GM12878 (cell line): ENCODE results near the gene NIPAL1. TPM values are rescaled to one million over a fixed set of nuclear protein-coding genes. Genes with fewer than 3 reads are reported as not detected.

Source experiments
- ATAC-seq: fragments of 200-7000 bp; cut with Tn5 transposase; 3 replicates; pipeline ENCODE4 v1.9.1; 2020; ENCODE audit warnings: mild to moderate bottlenecking, moderate library complexity
- BruUV-seq: library from RNA; stranded (reverse); fragments of 400-500 nt; replicated peaks from 2 replicates; lab custom pipeline; 2021; lab: Mats Ljungman, UMichigan
- CTCF ChIA-PET: fragments of 300-600 bp; sonication (Branson Sonifier 250); formaldehyde crosslinking; extraction: SDS; loops from one replicate; lab custom pipeline; 2021; ENCODE audit warnings: inconsistent platforms; lab: Yijun Ruan, JAX
- POLR2A ChIA-PET: fragments of 350-600 bp; formaldehyde crosslinking; extraction: SDS; loops from one replicate; lab custom pipeline; 2021; ENCODE audit warnings: inconsistent platforms; lab: Charles Lee
- RAD21 ChIA-PET: fragments of 300-600 bp; sonication (Branson Sonifier 250); formaldehyde crosslinking; loops from one replicate; lab custom pipeline; 2023; ENCODE audit warnings: antibody characterized with exemption; ENCODE audit not compliant: unreplicated experiment; lab: Charles Lee
- SMC1A ChIA-PET: fragments of 300-600 bp; sonication (Branson Sonifier 250); formaldehyde crosslinking; loops from one replicate; lab custom pipeline; 2023; ENCODE audit not compliant: unreplicated experiment, uncharacterized antibody; lab: Charles Lee
- DNase-seq: peaks from one replicate; pipeline ENCODE4 v3.0.0-alpha.2; 2011; ENCODE audit warnings: low read depth, low spot score
- FAIRE-seq: peaks from 3 replicates; lab custom pipeline; 2011; peaks lifted over from hg19 to GRCh38; lab: Jason Lieb, UNC
- H2AFZ ChIP-seq: 2 replicates; pipeline ENCODE4 v1.6.0; 2011; ENCODE audit warnings: low read depth, low read length, control low read depth; ENCODE audit not compliant: control insufficient read depth
- H3K27ac ChIP-seq: 2 replicates; pipeline ENCODE4 v1.5.1; 2011; ENCODE audit warnings: control low read depth; ENCODE audit not compliant: control insufficient read depth, insufficient read depth
- H3K27me3 ChIP-seq, 2 experiments: replicated peaks in 1 of 2; 2 replicates each; pipeline versions ENCODE4 v1.6.0 to v1.6.1; 2011; ENCODE audit warnings: low read length in 1 of 2; ENCODE audit not compliant: control insufficient read depth in 2 of 2, insufficient read depth in 2 of 2
- H3K36me3 ChIP-seq, 2 experiments: 2 replicates each; pipeline ENCODE4 v1.5.1; 2011; ENCODE audit warnings: low read length in 1 of 2; ENCODE audit not compliant: control insufficient read depth in 2 of 2, insufficient read depth in 2 of 2
- H3K4me1 ChIP-seq: 2 replicates; pipeline ENCODE4 v1.6.1; 2011; ENCODE audit warnings: mild to moderate bottlenecking, low read length, moderate library complexity, mixed read lengths; ENCODE audit not compliant: control insufficient read depth, insufficient read depth
- H3K4me2 ChIP-seq: 2 replicates; pipeline ENCODE4 v1.6.0; 2011; ENCODE audit warnings: control low read depth; ENCODE audit not compliant: control insufficient read depth, insufficient read depth
- H3K4me3 ChIP-seq: fragments of 200-600 bp; sonication (generic); 2 replicates; pipeline ENCODE4 v1.5.1; 2016
- H3K79me2 ChIP-seq: 2 replicates; pipeline ENCODE4 v1.6.0; 2011; ENCODE audit warnings: low read length; ENCODE audit not compliant: control insufficient read depth, insufficient read depth
- H3K9ac ChIP-seq: 2 replicates; pipeline ENCODE4 v1.8.0; 2011; ENCODE audit warnings: low read length, control low read depth, mixed read lengths; ENCODE audit not compliant: control insufficient read depth, insufficient read depth
- H3K9me3 ChIP-seq: replicated peaks from 3 replicates; pipeline ENCODE4 v1.5.1; 2011; ENCODE audit warnings: mild to moderate bottlenecking, low read length; ENCODE audit not compliant: control insufficient read depth, insufficient read depth
- H4K20me1 ChIP-seq: 2 replicates; pipeline ENCODE4 v1.6.0; 2011; ENCODE audit not compliant: control insufficient read depth, insufficient read depth
- BACH1 ChIP-seq: fragments of 450-650 bp; IDR thresholded peaks from 2 replicates; pipeline ENCODE4 v1.6.1; 2017; ENCODE audit warnings: mild to moderate bottlenecking, borderline replicate concordance
- CBFB ChIP-seq: IDR thresholded peaks from 2 replicates; pipeline ENCODE4 v1.6.1; 2016; ENCODE audit warnings: antibody characterized with exemption, low read depth
- DPF2 ChIP-seq: fragments of 450-650 bp; IDR thresholded peaks from 2 replicates; pipeline ENCODE4 v1.6.1; 2017; ENCODE audit warnings: mild to moderate bottlenecking
- KLF5 ChIP-seq: fragments of 450-650 bp; IDR thresholded peaks from 2 replicates; pipeline ENCODE4 v1.6.1; 2014; ENCODE audit warnings: mild to moderate bottlenecking; ENCODE audit not compliant: partially characterized antibody
- ZBED1 ChIP-seq: IDR thresholded peaks from 2 replicates; pipeline ENCODE4 v1.6.1; 2016; ENCODE audit warnings: borderline replicate concordance
- WGBS: methylation state at CpG from one replicate; pipeline ENCODE4 v1.1.6; 2016; ENCODE audit warnings: low lambda C conversion rate; ENCODE audit not compliant: insufficient replicate concordance, insufficient coverage; ENCODE audit errors: missing lambda C conversion rate; 5-methylcytosine and 5-hydroxymethylcytosine counted together
- in situ Hi-C: fragments of 300-500 bp; cut with MboI; formaldehyde crosslinking; loops from 9 replicates; pipeline ENCODE4 v1.14.3; 2018; ENCODE audit warnings: mixed read lengths
- intact Hi-C: fragments of 100-400 bp; cut with micrococcal nuclease; formaldehyde crosslinking; loops from one replicate; pipeline ENCODE4 v1.14.2; 2022; ENCODE audit not compliant: unreplicated experiment
- polyA plus RNA-seq, 11 experiments: library from polyadenylated mRNA; depleted of rRNA in 4 of 11; unstranded in 6 of 11; stranded (reverse) in 5 of 11; fragments of >200 nt; fragmentation: Nextera tagmentation in 4 of 11; fragmentation: Illumina TruSeq in 1 of 11; extraction: Ambion mirVana in 4 of 11; extraction: Trizol in 1 of 11; gene quantifications; 1 replicate in 1 of 11; 2 replicates in 10 of 11; pipeline versions ENCODE4 v1.2.1 to v1.2.3, GENCODE V29; 2011 to 2016; ENCODE audit warnings: inconsistent platforms in 2 of 11, missing spikeins in 2 of 11, low read depth in 1 of 11
- total RNA-seq, 4 experiments: library from RNA; depleted of rRNA in 3 of 4; stranded (reverse); fragments of >200 nt in 3 of 4; fragmentation: Illumina TruSeq in 1 of 4; extraction: Trizol in 1 of 4; gene quantifications; 2 replicates each; pipeline versions ENCODE4 v1.2.1 to v1.2.3, GENCODE V29; 2013 to 2021
- TF ChIP-seq, protein P1 (sequence below): fragments of 450-650 bp; IDR thresholded peaks from 2 replicates; pipeline ENCODE4 v1.6.1; 2017; ENCODE audit warnings: mild to moderate bottlenecking, moderate library complexity
- TF ChIP-seq, protein P2 (sequence below), 3 experiments: IDR thresholded peaks in 2 of 3; conservative IDR thresholded peaks in 1 of 3; 2 replicates each; pipeline ENCODE4 v1.5.1; 2011; ENCODE audit warnings: low read depth in 3 of 3, low read length in 3 of 3, mild to moderate bottlenecking in 3 of 3, control low read depth in 2 of 3, moderate library complexity in 2 of 3, inconsistent platforms in 1 of 3, mixed read lengths in 1 of 3; ENCODE audit not compliant: control insufficient read depth in 2 of 3, insufficient read depth in 1 of 3; ENCODE audit errors: extremely low read depth in 1 of 3
- TF ChIP-seq, protein P3 (sequence below): fragments of 450-650 bp; IDR thresholded peaks from 2 replicates; pipeline ENCODE4 v1.6.1; 2014; ENCODE audit warnings: mild to moderate bottlenecking
- TF ChIP-seq, protein P4 (sequence below): IDR thresholded peaks from 2 replicates; pipeline ENCODE4 v1.6.1; 2012; ENCODE audit warnings: low read depth, low read length, improper control_type of control experiment

The NIPAL1 gene
- total and polyA plus RNA-seq, 10 of the 15 experiments (the other 5 are each of a cell fraction or from before 2014, with no cell fraction given), result 0.46 to 9.7 (median 5.9) TPM

DNA sequence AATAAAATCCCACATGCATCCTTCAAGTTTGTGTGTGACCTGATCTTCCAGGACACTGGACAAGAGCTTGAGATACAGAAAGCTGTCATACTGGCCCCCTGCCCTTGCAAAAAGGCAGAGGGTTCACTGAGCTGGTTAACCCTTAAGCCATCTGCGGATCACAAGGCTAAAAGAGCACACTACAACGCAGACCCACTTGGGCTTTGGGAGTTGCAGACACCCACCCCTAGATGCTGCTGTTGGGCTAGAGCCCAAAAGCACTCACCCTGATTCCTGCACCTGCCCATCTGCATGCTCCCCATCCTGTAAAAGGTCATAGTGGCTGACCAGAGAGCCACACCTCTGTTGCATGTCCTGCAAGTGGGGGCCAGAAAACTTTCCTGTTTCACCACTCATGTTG is 66.4 kb downstream of the NIPAL1 start:
- ChIA-PET POLR2A (no interaction called here), RAD21 (interaction anchor here (1.2 to 1.9 kb wide), 4 partner anchors 17 to 80 kb away, joined by 3 to 9 read pairs (median 4); no protein-coding TSS in a partner anchor), SMC1A (interaction anchor here (0.8 to 7.6 kb wide), 7 partner anchors 14 to 155 kb away, joined by 3 to 62 read pairs (median 3); no protein-coding TSS in a partner anchor), CTCF (interaction anchor here (0.6 to 7.7 kb wide), 7 partner anchors 27 to 149 kb away, joined by 4 to 119 read pairs (median 9); no protein-coding TSS in a partner anchor)
- ATAC-seq (no peak), DNase-seq (no peak), FAIRE-seq (no peak)
- H3K36me3 ChIP-seq, result no peaks in the 10 kb centered on the region
- 100% methylated on average over 2 of the region's 2 CpGs for WGBS
- H3K27ac ChIP-seq, result no peak overlapping the region
- H3K4me1 ChIP-seq, result no peaks in the 10 kb centered on the region; the same call in 1 of the 2 replicates
- H3K9me3 ChIP-seq, result no peaks in the 10 kb centered on the region
- intact Hi-C loops (loop anchor here (10.0 kb wide), 1 partner anchor 398 kb away; no protein-coding TSS in a partner anchor), in situ Hi-C loops (loop anchor here (5.0 to 10.0 kb wide), 2 partner anchors 76 to 398 kb away; no protein-coding TSS in a partner anchor)
- no peak overlapping the region for H2AFZ ChIP-seq
- H3K79me2 ChIP-seq, result no peaks in the 10 kb centered on the region
- TF ChIP-seq, protein P1, sequence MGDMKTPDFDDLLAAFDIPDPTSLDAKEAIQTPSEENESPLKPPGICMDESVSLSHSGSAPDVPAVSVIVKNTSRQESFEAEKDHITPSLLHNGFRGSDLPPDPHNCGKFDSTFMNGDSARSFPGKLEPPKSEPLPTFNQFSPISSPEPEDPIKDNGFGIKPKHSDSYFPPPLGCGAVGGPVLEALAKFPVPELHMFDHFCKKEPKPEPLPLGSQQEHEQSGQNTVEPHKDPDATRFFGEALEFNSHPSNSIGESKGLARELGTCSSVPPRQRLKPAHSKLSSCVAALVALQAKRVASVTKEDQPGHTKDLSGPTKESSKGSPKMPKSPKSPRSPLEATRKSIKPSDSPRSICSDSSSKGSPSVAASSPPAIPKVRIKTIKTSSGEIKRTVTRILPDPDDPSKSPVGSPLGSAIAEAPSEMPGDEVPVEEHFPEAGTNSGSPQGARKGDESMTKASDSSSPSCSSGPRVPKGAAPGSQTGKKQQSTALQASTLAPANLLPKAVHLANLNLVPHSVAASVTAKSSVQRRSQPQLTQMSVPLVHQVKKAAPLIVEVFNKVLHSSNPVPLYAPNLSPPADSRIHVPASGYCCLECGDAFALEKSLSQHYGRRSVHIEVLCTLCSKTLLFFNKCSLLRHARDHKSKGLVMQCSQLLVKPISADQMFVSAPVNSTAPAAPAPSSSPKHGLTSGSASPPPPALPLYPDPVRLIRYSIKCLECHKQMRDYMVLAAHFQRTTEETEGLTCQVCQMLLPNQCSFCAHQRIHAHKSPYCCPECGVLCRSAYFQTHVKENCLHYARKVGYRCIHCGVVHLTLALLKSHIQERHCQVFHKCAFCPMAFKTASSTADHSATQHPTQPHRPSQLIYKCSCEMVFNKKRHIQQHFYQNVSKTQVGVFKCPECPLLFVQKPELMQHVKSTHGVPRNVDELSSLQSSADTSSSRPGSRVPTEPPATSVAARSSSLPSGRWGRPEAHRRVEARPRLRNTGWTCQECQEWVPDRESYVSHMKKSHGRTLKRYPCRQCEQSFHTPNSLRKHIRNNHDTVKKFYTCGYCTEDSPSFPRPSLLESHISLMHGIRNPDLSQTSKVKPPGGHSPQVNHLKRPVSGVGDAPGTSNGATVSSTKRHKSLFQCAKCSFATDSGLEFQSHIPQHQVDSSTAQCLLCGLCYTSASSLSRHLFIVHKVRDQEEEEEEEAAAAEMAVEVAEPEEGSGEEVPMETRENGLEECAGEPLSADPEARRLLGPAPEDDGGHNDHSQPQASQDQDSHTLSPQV, result no peak
- TF ChIP-seq, protein P2, sequence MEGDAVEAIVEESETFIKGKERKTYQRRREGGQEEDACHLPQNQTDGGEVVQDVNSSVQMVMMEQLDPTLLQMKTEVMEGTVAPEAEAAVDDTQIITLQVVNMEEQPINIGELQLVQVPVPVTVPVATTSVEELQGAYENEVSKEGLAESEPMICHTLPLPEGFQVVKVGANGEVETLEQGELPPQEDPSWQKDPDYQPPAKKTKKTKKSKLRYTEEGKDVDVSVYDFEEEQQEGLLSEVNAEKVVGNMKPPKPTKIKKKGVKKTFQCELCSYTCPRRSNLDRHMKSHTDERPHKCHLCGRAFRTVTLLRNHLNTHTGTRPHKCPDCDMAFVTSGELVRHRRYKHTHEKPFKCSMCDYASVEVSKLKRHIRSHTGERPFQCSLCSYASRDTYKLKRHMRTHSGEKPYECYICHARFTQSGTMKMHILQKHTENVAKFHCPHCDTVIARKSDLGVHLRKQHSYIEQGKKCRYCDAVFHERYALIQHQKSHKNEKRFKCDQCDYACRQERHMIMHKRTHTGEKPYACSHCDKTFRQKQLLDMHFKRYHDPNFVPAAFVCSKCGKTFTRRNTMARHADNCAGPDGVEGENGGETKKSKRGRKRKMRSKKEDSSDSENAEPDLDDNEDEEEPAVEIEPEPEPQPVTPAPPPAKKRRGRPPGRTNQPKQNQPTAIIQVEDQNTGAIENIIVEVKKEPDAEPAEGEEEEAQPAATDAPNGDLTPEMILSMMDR (IDR thresholded peaks at IDR 0.05 in 2 of 3, conservative IDR thresholded peaks at IDR 0.05 in 1 of 3; ENCODE audit: control insufficient read depth in 2 of 3, extremely low read depth in 1 of 3, insufficient read depth in 1 of 3, low read depth in 3 of 3, low read length in 3 of 3), result no peak
- TF ChIP-seq, protein P3, sequence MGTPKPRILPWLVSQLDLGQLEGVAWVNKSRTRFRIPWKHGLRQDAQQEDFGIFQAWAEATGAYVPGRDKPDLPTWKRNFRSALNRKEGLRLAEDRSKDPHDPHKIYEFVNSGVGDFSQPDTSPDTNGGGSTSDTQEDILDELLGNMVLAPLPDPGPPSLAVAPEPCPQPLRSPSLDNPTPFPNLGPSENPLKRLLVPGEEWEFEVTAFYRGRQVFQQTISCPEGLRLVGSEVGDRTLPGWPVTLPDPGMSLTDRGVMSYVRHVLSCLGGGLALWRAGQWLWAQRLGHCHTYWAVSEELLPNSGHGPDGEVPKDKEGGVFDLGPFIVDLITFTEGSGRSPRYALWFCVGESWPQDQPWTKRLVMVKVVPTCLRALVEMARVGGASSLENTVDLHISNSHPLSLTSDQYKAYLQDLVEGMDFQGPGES, result no peak
- TF ChIP-seq, protein P4, sequence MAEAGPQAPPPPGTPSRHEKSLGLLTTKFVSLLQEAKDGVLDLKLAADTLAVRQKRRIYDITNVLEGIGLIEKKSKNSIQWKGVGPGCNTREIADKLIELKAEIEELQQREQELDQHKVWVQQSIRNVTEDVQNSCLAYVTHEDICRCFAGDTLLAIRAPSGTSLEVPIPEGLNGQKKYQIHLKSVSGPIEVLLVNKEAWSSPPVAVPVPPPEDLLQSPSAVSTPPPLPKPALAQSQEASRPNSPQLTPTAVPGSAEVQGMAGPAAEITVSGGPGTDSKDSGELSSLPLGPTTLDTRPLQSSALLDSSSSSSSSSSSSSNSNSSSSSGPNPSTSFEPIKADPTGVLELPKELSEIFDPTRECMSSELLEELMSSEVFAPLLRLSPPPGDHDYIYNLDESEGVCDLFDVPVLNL, result no peak
- TF ChIP-seq CBFB (no peak), ZBED1 (no peak), KLF5 (no peak), BACH1 (no peak), DPF2 (no peak)
- H3K4me2 ChIP-seq, result no peak overlapping the region
- no peak overlapping the region for H3K4me3 ChIP-seq
- no TSS peak for BruUV-seq
- no peaks in the 10 kb centered on the region for H4K20me1 ChIP-seq
- H3K27me3 ChIP-seq, result no peaks in the 10 kb centered on the region
- H3K9ac ChIP-seq, result no peak overlapping the region
